Stimulated activated naive CD8-positive, alpha-beta T cell treated with anti-CD3 and anti-CD28 coated beads, Interleukin-15, amount 100 ng/mL, for 72 hours (primary cell): Measurements from ENCODE around the gene BDP1.
"Not testable (repeated sequence)": the region's sequence is repeated elsewhere in the genome, so short reads cannot be mapped to it uniquely, and the experiment has no call there.

Experiments used
- ATAC-seq: fragments of 150-1000 bp; cut with Tn5 transposase; 2 replicates; pipeline ENCODE4 v1.10.0; 2021; ENCODE audit warnings: mild to moderate bottlenecking, moderate library complexity
- DNase-seq, 2 donors: peaks; one replicate each; pipeline ENCODE4 v3.0.0; 2021 to 2022
- H3K27ac Mint-ChIP-seq, 2 donors: one replicate each; pipeline ENCODE4 v1.8.0; 2022; ENCODE audit warnings: mild to moderate bottlenecking in 2 of 2, mixed read lengths in 2 of 2, moderate library complexity in 2 of 2
- H3K27me3 Mint-ChIP-seq: one replicate; pipeline ENCODE4 v1.8.0; 2022; ENCODE audit warnings: mixed read lengths
- H3K4me1 Mint-ChIP-seq: one replicate; pipeline ENCODE4 v1.8.0; 2022; ENCODE audit warnings: mild to moderate bottlenecking, mixed read lengths
- H3K4me3 Mint-ChIP-seq, 2 donors: one replicate each; pipeline ENCODE4 v1.8.0; 2022; ENCODE audit warnings: mild to moderate bottlenecking in 2 of 2, mixed read lengths in 2 of 2, moderate library complexity in 1 of 2
- H3K9me3 Mint-ChIP-seq, 2 donors: one replicate each; pipeline ENCODE4 v1.8.0; 2022; ENCODE audit warnings: mixed read lengths in 2 of 2

BDP1 gene

DNA sequence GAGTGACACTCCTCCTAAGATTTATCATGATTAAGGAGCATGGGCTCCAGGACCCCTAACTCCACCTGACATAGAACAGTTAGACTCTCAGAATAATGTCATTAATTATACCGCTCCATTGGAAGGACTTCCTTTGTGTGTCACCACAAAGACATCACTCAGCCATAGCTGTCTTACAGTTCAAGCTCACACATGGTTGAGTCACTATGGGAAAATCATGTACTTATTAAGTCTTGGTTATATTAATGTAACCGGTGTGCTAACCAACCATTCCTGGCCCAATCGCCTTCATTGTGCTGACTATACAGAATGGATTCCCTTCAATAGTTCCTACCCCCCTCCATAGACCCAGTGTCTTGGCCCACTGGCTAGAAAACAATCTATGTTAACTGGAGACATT, 120.8 kb downstream of the BDP1 start:
- Mint-ChIP-seq H3K4me1 (no peaks in the 10 kb centered on the region), H3K27me3 (no peaks in the 10 kb centered on the region), H3K27ac (no peak overlapping the region), H3K9me3 (peaks cover 0 to 8% of the 10 kb centered on the region in 2 donors), H3K4me3 (no peak overlapping the region)
- DNase-seq (no peak), ATAC-seq (no peak)

DNA sequence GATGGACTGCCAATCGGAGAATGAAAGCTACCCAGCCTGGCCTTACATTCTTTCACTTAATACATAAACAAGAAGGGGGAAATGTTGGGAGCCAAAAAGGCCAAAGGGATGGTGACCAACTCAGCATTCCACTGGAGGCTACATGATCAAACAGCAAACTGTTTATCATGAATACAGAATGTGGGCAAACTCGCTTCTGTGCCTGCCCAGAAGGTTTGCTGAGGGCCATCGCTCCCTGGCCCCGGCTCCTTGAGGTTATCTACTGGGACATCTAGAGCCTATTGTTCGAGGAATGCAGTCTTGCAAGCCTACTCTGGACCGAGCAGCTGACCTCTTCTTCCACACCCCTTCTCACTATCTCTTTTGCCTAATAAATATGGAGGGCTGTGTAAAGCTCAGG, 122.4 kb downstream of the BDP1 start:
- H3K9me3 Mint-ChIP-seq, H3K4me1 Mint-ChIP-seq, H3K4me3 Mint-ChIP-seq, H3K27ac Mint-ChIP-seq, ATAC-seq, DNase-seq, H3K27me3 Mint-ChIP-seq: not testable (repeated sequence)

DNA sequence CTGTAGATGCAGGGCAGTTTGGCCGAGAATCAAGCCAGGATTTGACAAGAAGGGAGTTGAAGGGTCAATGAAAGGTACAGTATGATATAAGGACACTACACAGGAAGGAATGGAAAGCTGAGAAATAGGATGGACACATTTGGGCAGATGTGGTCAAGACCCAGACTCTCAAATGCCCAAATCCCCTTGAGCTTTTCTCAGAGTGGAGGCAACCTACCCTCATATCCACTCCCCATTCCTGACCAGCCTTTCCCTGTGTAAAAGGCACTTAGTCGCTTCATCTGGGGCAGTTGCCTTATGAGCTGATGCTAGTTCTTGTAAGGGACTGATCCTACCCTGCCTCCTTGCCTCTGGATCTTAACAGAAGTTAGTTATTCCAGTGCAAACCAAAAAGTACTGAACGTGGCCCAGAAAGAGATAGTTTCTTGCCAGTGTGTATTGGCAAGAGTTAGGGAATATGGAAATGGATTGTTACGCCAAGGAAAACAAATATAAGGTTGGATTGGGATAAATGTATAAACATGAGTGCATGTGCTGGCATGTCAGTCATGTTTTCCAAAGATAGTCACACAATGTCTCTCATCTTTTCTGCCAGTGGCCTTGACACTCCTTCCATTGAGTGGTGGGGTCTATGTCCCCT, 127.6 kb downstream of the BDP1 start:
- H3K9me3 Mint-ChIP-seq = peaks cover 0 to 5% of the 10 kb centered on the region in 2 donors
- H3K4me3 Mint-ChIP-seq = no peak overlapping the region
- no peak overlapping the region for H3K27ac Mint-ChIP-seq
- DNase-seq (no peak), ATAC-seq (no peak)
- no peaks in the 10 kb centered on the region for H3K27me3 Mint-ChIP-seq
- peaks cover 3% of the 10 kb centered on the region for H3K4me1 Mint-ChIP-seq

DNA sequence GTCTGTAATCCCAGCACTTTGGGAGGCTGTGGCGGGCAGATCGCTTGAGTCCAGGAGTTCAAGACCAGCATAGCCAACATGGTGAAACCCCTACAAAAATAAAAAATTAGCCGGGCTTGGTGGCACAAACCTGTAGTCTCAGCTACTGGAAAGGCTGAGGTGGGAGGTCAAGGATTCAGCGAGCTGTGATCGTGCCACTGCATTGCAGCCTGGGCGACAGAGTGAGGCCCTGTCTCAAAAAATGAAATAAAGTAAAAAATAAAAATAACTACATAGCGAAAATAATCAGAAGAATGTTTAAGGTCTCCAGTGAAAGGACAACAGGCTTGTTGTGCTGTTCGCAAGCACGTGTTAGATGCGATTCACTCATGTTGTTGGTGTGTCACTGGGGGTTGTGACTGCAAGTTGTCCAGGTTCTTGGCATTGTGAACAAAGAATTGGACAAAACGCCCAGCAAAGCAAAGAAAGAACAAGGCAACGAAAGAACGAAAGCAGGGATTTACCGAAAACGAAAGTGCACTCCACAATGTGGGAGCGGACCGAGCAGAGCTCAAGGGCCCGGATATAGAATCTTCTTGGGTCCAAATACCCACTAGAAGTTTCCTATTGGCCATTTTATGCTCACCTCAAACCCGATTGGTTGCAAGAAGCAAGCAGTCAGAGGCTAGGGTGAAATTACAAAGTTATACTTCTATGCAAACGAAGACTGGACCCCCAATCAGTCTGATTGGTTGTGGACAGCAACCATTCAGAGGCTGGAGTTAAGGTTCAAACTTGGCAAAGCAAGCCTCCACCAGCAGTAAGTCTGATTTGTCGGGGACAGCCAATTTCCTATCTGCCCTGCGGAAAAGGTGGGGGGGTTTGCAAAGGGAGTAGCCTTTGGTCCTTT, 130.8 kb downstream of the BDP1 start:
- ATAC-seq = peak; percentile 26
- Mint-ChIP-seq H3K27me3 (no peaks in the 10 kb centered on the region), H3K27ac (peak overlapping the region; percentile 99 to 100), H3K4me1 (peaks cover 34% of the 10 kb centered on the region), H3K9me3 (no peaks in the 10 kb centered on the region), H3K4me3 (peak overlapping the region; percentile 93 to 99)
- peak in 1 of 2 donors; percentile 33 for DNase-seq

DNA sequence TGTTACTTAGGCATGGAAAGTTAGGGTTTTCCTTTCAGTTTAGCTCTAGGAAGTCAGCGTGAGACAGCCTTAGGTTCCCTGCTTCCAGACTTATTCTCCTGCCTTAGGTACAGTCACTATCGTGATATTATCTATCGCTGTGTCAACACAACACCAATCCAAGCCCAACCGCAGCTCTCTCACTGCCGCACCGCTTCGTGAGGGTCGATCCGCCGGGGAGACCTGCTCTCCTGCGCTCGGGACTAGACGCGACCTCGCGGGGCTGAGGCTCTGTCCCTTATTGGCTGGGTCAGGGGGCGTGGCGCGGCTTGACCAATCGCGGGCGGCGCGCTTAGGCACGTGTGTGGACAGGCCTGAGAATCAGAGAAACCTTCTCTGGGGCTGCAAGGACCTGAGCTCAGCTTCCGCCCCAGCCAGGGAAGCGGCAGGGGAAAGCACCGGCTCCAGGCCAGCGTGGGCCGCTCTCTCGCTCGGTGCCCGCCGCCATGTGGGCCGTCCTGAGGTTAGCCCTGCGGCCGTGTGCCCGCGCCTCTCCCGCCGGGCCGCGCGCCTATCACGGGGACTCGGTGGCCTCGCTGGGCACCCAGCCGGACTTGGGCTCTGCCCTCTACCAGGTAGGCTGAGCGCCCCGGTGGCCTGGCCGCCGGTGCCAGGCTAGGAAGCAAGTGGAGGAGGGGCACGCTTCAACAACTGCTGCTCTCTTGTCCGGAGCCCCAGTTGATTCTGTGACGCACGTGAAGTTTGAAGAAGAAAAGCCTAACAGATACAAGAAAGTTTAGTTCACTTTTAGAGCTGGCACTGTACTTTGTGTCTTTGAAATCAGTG, 131.7 kb downstream of the BDP1 start, which contains the start of gene MCCC2:
TSS of gene MCCC2 (plus strand) at position 400 of the 825 bp plus-strand sequence. CDS start at position 486, 86 bp downstream.
- peak; percentile 98 for ATAC-seq
- Mint-ChIP-seq H3K9me3 (no peaks in the 10 kb centered on the region), H3K27me3 (no peaks in the 10 kb centered on the region), H3K4me1 (peaks cover 34% of the 10 kb centered on the region), H3K27ac (peak within 1 kb of the TSS; percentile 99 to 100), H3K4me3 (peak within 1 kb of the TSS; percentile 93 to 99)
- peak; percentile 96 to 98 for DNase-seq

DNA sequence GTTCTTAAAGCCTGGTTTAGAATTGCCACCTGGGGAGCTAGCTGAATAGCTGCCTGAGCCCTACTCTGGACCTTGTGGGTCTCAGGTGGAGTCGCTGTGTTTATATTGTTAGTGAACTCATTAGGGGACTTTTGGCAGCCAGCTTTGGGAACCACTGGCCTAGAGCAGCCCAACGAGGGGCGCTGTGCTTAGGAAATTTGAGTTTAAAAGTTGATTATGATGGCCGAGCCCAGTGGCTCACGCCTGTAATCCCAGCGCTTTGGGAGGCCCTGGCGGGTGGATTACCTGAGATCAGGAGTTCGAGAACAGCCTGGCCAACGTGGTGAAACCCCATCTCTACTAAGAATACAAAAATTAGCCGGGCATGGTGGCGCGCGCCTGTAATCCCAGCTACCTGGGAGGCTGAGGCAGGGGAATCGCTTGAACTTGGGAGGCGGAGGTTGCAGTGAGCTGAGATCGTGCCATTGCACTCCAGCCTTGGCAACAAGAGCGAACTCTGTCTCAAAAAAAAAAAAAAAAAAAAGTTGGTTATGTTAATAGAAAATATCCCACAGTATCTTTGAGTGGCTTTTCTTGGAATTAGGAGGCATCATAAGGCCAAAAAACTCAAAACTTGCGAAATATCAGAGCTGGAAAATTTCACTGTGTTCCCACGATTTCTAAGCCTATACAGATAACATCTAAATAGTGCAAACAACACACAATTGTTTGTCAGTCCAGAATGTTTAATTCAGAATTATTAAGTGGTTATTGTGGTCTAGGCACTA, 132.5 kb downstream of the BDP1 start:
- Mint-ChIP-seq H3K27me3 (no peaks in the 10 kb centered on the region), H3K4me3 (peak overlapping the region; percentile 93 to 99), H3K9me3 (no peaks in the 10 kb centered on the region), H3K4me1 (peaks cover 34% of the 10 kb centered on the region), H3K27ac (peak overlapping the region; percentile 99 to 100)
- ATAC-seq = peak; percentile 3
- DNase-seq = no peak

DNA sequence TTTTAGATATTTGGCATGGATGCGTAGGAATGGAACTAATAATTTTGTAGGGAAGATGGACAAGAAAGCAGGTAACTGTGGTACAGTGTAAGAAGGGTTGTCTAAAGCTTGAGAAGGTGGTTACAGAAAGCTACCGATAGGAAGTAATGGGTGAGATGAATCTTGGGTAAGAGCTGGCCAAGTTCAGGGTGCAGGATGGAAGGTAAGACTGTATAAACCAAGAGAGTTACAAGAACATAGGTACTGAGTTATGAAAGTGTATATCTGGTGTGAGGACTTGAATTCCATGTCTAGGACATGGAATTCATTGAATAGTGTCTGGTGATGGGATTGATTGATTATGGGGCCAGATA, 133.1 kb downstream of the BDP1 start:
- Mint-ChIP-seq H3K4me3 (peak overlapping the region; percentile 93 to 99), H3K4me1 (peaks cover 34% of the 10 kb centered on the region), H3K27ac (peak overlapping the region; percentile 4 to 43), H3K9me3 (no peaks in the 10 kb centered on the region), H3K27me3 (no peaks in the 10 kb centered on the region)
- no peak for DNase-seq
- no peak for ATAC-seq

DNA sequence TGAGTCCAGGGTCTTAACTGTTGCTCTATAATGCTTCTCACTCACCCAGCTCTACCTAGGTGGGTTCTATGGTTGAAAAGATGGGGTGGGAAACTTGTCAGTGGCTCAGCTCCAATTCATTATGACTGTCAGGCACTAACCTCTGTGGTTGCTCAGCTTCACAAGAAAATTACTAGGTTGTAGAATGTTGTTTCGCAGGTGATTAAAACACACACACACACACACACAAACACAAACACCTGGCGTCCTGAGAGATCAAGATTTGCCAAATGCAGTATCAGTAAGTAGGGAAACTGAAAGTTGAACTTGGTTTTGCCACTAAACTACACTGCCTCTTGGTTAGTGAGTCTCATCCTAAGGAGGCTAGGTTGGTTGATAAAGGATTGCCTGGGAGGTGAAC, 134.5 kb downstream of the BDP1 start:
- peaks cover 34% of the 10 kb centered on the region for H3K4me1 Mint-ChIP-seq
- H3K27ac Mint-ChIP-seq = no peak overlapping the region

DNA sequence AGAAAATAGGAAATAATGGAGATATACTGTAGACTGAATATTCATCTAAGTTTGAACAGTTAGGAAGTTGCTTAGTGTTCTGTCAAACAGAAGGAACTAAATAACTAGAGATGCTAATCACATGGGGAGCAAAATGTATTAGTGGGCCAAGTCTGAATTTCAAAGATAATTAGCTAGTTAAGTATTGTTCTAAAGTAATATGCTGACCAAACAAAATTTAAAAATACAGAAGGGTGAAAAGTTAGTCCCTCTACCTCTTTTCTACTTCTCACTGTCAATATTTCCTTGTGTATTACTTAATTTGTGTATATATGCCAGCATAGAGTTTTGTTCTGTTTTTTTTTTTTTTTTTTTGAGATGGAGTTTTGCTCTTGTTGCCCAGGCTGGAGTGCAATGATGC, 135.6 kb downstream of the BDP1 start:
- Mint-ChIP-seq H3K27me3 (no peaks in the 10 kb centered on the region), H3K9me3 (no peaks in the 10 kb centered on the region), H3K4me1 (peaks cover 34% of the 10 kb centered on the region), H3K27ac (no peak overlapping the region), H3K4me3 (no peak overlapping the region)
- DNase-seq = no peak
- no peak for ATAC-seq

More for the DNA sequence above, 134.5 kb downstream of the BDP1 start:
- ATAC-seq (peak; percentile 16), DNase-seq (peak in 1 of 2 donors; percentile 30)
- Mint-ChIP-seq H3K27me3 (no peaks in the 10 kb centered on the region), H3K4me3 (peak overlapping the region; percentile 25 to 93), H3K9me3 (no peaks in the 10 kb centered on the region)

DNA sequence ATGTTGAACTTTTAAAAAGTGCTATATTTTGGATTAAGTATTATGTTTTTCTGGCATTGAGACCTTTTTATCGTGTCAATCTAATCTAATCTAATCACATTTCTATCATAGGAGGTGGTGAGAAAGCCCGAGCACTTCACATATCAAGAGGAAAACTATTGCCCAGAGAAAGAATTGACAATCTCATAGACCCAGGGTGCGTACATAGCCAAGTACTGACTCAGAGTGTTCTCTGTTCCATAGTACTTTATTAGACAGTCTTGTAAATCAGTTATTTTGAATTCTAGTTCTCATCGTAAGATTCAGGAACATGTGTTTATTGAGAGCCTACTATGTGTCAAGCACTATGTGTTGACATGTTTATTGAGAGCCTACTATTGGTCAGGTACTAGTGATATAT, 140.7 kb downstream of the BDP1 start:
- Mint-ChIP-seq H3K4me1 (peaks cover 17% of the 10 kb centered on the region), H3K27me3 (no peaks in the 10 kb centered on the region), H3K4me3 (no peak overlapping the region), H3K9me3 (no peaks in the 10 kb centered on the region), H3K27ac (no peak overlapping the region)
- ATAC-seq (no peak), DNase-seq (no peak)

DNA sequence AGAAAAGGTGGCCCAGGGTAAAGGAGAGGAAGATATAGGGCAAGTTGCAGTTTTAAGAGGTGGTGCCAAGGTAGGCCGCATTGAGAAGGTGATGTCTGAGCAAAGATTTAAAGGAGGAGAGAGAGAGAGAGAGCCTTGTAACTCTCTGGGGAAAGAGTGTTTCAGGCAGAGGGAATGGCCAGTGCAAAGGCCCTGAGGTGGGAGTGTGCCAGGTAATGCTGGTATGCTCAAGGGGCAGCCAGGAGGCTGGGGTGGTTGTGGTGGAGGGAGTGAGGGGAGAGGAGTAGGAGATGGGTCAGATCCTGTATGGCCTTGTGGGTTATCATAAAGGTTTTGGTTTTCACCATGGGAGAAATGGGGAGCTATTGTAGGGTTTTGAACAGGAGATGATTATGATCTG, 141.6 kb downstream of the BDP1 start:
- Mint-ChIP-seq H3K27me3 (no peaks in the 10 kb centered on the region), H3K9me3 (no peaks in the 10 kb centered on the region), H3K4me1 (peaks cover 25% of the 10 kb centered on the region), H3K27ac (peak overlapping the region; percentile 23 to 26), H3K4me3 (no peak overlapping the region)
- ATAC-seq (no peak), DNase-seq (no peak)

DNA sequence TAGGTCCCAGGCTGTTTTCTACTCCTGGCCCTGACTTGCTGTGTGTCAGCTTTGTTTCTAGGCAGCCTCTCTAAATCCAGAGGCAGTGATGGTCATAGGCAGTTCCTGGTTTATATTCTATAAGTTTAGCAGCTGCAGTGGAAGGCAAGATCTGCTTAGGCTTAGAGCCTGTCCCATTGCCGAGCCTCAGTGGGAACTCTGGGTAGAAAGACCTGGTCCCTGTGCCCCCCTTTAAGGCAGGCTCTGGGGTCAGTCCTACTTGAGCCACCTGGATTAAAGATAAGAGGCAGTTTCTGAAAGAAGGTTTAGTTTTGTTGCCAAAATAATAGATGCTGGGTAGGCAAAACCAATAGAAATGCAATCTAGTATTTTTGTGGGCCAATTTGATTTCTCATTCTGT, 145.3 kb downstream of the BDP1 start:
- Mint-ChIP-seq H3K9me3 (no peaks in the 10 kb centered on the region), H3K27ac (peak overlapping the region; percentile 89 to 97), H3K4me1 (peaks cover 33% of the 10 kb centered on the region), H3K4me3 (peak overlapping the region; percentile 51 to 74), H3K27me3 (no peaks in the 10 kb centered on the region)
- DNase-seq = no peak
- ATAC-seq = no peak

DNA sequence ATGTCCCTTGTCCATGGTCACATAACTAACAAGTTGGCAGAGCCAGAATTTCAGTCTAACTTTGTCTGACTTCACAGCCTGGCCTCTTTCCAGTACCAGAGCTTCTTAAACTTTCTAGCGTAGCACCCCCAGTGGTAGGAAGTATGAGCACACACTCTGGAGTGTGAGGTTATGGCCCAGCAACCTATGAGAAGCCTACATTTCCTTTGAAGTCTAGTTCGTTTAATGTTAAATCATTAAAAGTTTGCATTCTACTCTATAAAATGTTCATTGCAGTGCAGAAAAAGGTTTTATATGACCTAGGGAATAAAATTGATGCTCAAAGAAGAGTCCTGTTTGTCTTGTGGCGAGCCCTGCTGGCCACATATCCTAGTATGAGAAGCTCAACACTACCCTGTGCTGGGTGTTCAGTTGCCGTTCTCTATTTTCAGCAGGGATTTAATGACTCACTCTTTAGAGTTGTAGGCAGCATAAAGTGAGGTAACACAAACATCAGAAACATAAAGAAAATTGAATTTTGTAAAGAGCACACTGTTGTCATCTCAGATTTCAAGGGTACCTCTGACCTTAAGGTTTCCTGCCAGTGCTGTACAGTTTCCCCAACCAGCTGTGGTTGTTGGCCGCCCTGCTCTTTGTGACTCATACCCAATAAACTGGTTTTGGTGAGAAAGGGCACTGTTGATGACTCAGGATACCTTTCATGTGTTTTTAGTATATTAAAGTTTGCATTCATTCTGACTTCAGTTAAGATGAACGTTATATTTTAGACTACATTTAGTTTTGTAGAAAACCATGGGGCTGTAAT, 146.0 kb downstream of the BDP1 start:
- peak; percentile 76 to 90 for DNase-seq
- ATAC-seq = peak; percentile 96
- Mint-ChIP-seq H3K4me3 (peak overlapping the region; percentile 51 to 74), H3K4me1 (peaks cover 33% of the 10 kb centered on the region), H3K9me3 (no peaks in the 10 kb centered on the region), H3K27me3 (no peaks in the 10 kb centered on the region), H3K27ac (peak overlapping the region; percentile 89 to 97)

DNA sequence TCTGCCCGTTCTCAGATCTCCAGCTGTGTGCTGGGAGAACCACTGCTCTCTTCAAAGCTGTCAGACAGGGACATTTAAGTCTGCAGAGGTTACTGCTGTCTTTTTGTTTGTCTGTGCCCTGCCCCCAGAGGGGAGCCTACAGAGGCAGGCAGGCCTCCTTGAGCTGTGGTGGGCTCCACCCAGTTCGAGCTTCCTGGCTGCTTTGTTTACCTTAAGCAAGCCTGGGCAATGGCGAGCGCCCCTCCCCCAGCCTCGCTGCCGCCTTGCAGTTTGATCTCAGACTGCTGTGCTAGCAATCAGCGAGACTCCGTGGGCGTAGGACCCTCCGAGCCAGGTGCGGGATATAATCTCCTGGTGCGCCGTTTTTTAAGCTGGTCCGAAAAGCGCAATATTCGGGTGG, 154.5 kb downstream of the BDP1 start:
- not testable (repeated sequence) for H3K27ac Mint-ChIP-seq, H3K4me3 Mint-ChIP-seq, ATAC-seq, DNase-seq, H3K9me3 Mint-ChIP-seq, H3K27me3 Mint-ChIP-seq, H3K4me1 Mint-ChIP-seq
